ENCODE results near the gene MYO5C.
A peak's percentile ranks its signal among the peaks of the same experiment; 100 is the strongest.

Gene MYO5C

GRCh38 chr15:52324109-52324508 is 28.5 kb upstream of the MYO5C start:
- Histone ChIP-seq H3K36me3 (ENCODE audit: insufficient read depth, low read length) (peaks cover 4% of the 10 kb centered on the region; the same call in 1 of the 2 replicates), H3K9me3 (ENCODE audit: control insufficient read depth, insufficient read depth, low read length) (no peaks in the 10 kb centered on the region), H3K4me1 (ENCODE audit: insufficient read depth, low read length) (no peaks in the 10 kb centered on the region), H3K9ac (ENCODE audit: low read depth, low read length) (no peak overlapping the region)

- H3K9ac ChIP-seq (ENCODE audit: low read depth, low read length) = no peak overlapping the region
- H3K4me1 ChIP-seq (ENCODE audit: insufficient read depth, low read length) = no peaks in the 10 kb centered on the region
- H3K36me3 ChIP-seq (ENCODE audit: insufficient read depth, low read length) = peaks cover 4% of the 10 kb centered on the region; the same call in 1 of the 2 replicates
- no peaks in the 10 kb centered on the region for H3K9me3 ChIP-seq (ENCODE audit: control insufficient read depth, insufficient read depth, low read length)
Observed at GRCh38 chr15:52318729-52319500, 23.3 kb upstream of the MYO5C start.

DNA sequence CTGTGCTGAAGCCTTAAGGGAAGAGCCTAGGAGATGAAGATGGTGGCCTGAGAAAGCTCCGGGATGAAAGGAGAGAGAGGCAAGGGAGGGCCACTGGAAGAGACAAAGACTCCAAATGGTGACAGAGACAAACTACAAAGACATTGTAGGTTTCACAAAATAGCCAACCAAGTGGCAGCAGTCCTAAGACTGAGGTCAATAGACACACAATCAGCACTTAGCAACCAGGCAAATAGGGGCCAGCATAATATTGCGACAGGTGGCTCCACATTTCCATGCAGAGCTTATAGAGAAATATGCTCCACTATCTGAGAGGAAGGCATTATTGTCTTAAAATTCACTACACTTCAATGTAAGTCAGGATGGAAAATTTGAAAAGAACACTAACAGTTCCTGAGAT is 22.1 kb upstream of the MYO5C start:
- peaks cover 4% of the 10 kb centered on the region; the same call in 1 of the 2 replicates for H3K36me3 ChIP-seq (ENCODE audit: insufficient read depth, low read length)

GRCh38 chr15:52317022-52317421 is 21.4 kb upstream of the MYO5C start:
- Histone ChIP-seq H3K36me3 (ENCODE audit: insufficient read depth, low read length) (peaks cover 4% of the 10 kb centered on the region; the same call in 1 of the 2 replicates), H3K9ac (ENCODE audit: low read depth, low read length) (no peak overlapping the region), H3K9me3 (ENCODE audit: control insufficient read depth, insufficient read depth, low read length) (no peaks in the 10 kb centered on the region), H3K4me1 (ENCODE audit: insufficient read depth, low read length) (no peaks in the 10 kb centered on the region)

More for the DNA sequence above, 22.1 kb upstream of the MYO5C start:
- Histone ChIP-seq H3K9ac (ENCODE audit: low read depth, low read length) (no peak overlapping the region), H3K4me1 (ENCODE audit: insufficient read depth, low read length) (no peaks in the 10 kb centered on the region), H3K9me3 (ENCODE audit: control insufficient read depth, insufficient read depth, low read length) (no peaks in the 10 kb centered on the region)

GRCh38 chr15:52309154-52309548 is 13.5 kb upstream of the MYO5C start:
- no peak overlapping the region for H3K9ac ChIP-seq (ENCODE audit: low read depth, low read length)
- no peaks in the 10 kb centered on the region for H3K36me3 ChIP-seq (ENCODE audit: insufficient read depth, low read length)
- no peaks in the 10 kb centered on the region for H3K9me3 ChIP-seq (ENCODE audit: control insufficient read depth, insufficient read depth, low read length)
- no peaks in the 10 kb centered on the region for H3K4me1 ChIP-seq (ENCODE audit: insufficient read depth, low read length)

DNA sequence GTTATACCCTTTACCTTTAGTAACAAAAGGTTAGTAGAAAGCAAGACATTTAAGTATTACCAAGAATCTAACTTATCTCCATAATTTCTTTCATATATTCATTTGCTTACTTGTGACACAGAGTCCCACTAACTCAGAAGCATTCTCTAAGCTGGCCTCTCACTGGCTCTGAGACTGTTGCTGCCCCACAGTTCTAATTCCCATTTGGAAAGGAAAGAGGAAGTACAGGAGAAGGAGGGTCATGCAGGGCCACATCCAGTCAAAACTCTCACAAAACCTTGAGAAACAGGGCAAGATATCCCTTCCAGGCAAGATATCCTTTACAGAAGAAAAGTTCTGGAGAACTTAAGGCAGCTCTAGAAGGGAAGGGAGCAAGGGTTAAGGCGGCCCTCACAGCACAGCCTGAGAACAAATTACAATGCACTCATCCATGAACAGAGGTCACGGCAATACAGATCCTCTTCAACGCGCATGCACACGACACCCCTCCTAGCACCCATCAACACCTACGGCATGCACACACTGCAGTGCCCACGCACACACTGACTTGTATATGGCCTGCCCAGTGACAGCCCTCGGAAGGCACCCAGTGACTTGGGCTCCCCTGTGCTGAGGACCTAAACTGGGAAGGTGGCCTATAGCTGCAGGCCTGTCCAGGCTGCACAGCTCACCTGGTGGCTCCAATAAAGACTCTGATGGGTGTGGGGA is 13.0 kb upstream of the MYO5C start:
- H3K9ac ChIP-seq (ENCODE audit: low read depth, low read length) = no peak overlapping the region
- peaks cover 1% of the 10 kb centered on the region; the same call in 1 of the 2 replicates for H3K4me1 ChIP-seq (ENCODE audit: insufficient read depth, low read length)
- no peaks in the 10 kb centered on the region for H3K9me3 ChIP-seq (ENCODE audit: control insufficient read depth, insufficient read depth, low read length)
- no peaks in the 10 kb centered on the region for H3K36me3 ChIP-seq (ENCODE audit: insufficient read depth, low read length)

DNA sequence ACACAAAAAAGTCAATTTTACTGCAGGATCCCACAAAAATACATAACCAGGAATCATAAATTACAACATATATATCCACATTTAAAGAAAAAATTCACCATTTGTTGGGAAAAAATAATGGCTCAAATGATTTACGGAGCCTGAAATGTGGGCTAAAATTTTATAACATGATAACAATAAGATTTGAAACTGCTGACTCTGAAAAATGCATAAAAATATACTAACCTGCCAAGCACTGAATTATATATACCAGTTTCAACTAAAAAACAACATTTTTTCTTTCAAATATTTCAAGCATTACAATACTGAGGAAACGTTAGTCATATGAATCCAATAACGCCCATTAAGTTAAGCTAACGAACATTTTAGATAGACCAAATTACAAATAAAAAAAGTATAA is 12.2 kb upstream of the MYO5C start:
- H3K9me3 ChIP-seq (ENCODE audit: control insufficient read depth, insufficient read depth, low read length) = no peaks in the 10 kb centered on the region
- H3K9ac ChIP-seq (ENCODE audit: low read depth, low read length) = no peak overlapping the region
- peaks cover 9% of the 10 kb centered on the region for H3K4me1 ChIP-seq (ENCODE audit: insufficient read depth, low read length)
- H3K36me3 ChIP-seq (ENCODE audit: insufficient read depth, low read length) = no peaks in the 10 kb centered on the region

DNA sequence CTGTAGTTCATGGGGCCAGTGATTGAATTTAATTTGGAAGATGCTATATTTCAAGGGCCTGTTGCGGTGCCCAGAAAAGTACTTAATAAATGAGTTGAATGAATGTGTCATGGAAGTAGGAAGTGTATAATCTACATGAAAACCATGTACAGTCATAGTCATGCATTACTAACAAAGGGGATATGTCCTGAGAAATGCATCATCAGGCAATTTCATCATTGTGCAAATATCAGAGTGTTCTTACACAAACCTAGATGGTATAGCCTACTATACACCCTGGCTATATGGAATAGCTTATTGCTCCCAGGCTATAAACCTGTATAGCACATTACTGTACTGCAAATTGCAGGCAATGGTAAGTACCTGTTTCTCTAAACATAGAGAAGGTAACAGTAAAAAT is 10.7 kb upstream of the MYO5C start:
- Histone ChIP-seq H3K36me3 (ENCODE audit: insufficient read depth, low read length) (no peaks in the 10 kb centered on the region), H3K9ac (ENCODE audit: low read depth, low read length) (no peak overlapping the region), H3K4me1 (ENCODE audit: insufficient read depth, low read length) (peaks cover 12% of the 10 kb centered on the region), H3K9me3 (ENCODE audit: control insufficient read depth, insufficient read depth, low read length) (no peaks in the 10 kb centered on the region)

DNA sequence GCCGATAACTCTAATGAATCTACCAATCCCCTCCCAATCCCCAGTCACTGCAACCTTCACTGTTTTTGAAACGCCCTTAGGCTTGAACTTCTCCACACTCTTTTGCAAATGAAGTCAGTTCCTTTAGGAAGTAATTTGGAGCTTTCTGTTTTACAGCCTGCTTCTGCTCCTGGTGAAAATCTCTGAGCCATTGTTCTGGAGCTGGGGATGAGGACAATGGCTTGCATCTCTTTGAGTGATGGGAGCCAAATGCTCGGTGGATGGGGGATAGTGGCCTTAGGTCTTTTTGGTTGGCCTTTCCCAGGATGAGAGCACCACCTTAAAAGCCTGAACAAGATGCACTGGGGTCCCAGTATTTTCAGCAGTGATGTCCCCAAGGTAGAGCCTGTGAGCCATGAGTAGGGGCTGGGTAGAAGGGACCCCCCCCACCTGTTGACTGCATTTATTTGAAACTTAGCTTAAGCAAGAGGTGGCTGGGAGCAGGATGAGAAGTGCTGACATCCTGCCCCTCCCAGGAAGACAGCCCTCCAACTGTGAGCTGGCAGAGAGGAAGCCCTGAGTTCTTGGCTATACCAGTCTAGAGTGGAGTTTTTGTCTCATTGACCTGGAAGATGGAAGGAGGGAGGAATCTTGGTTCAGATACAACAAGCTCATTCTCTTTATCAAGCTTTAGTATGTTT is 7.6 kb upstream of the MYO5C start:
- H3K9ac ChIP-seq (ENCODE audit: low read depth, low read length) = no peak overlapping the region
- H3K4me1 ChIP-seq (ENCODE audit: insufficient read depth, low read length) = peaks cover 12% of the 10 kb centered on the region
- H3K36me3 ChIP-seq (ENCODE audit: insufficient read depth, low read length) = no peaks in the 10 kb centered on the region
- H3K9me3 ChIP-seq (ENCODE audit: control insufficient read depth, insufficient read depth, low read length) = no peaks in the 10 kb centered on the region; the same call in 1 of the 2 replicates

GRCh38 chr15:52301265-52301847 is 5.8 kb upstream of the MYO5C start:
- no peaks in the 10 kb centered on the region; the same call in 1 of the 2 replicates for H3K9me3 ChIP-seq (ENCODE audit: control insufficient read depth, insufficient read depth, low read length)
- H3K4me1 ChIP-seq (ENCODE audit: insufficient read depth, low read length) = peaks cover 12% of the 10 kb centered on the region
- H3K9ac ChIP-seq (ENCODE audit: low read depth, low read length) = no peak overlapping the region
- no peaks in the 10 kb centered on the region for H3K36me3 ChIP-seq (ENCODE audit: insufficient read depth, low read length)

GRCh38 chr15:52294881-52295420 is 653 bp downstream of the MYO5C start:
- H3K9ac ChIP-seq (ENCODE audit: low read depth, low read length) = peak overlapping the region; percentile 82
- H3K36me3 ChIP-seq (ENCODE audit: insufficient read depth, low read length) = no peaks in the 10 kb centered on the region

GRCh38 chr15:52292780-52293392 is 2.7 kb downstream of the MYO5C start:
- Histone ChIP-seq H3K9me3 (ENCODE audit: control insufficient read depth, insufficient read depth, low read length) (no peaks in the 10 kb centered on the region), H3K36me3 (ENCODE audit: insufficient read depth, low read length) (no peaks in the 10 kb centered on the region), H3K9ac (ENCODE audit: low read depth, low read length) (no peak overlapping the region), H3K4me1 (ENCODE audit: insufficient read depth, low read length) (peaks cover 16% of the 10 kb centered on the region; the same call in 1 of the 2 replicates)

More at GRCh38 chr15:52294881-52295420, 653 bp downstream of the MYO5C start:
- Histone ChIP-seq H3K4me1 (ENCODE audit: insufficient read depth, low read length) (0 out of 2 replicates have a peak, but pooled peaks cover under 1% of the 10 kb centered on the region), H3K9me3 (ENCODE audit: control insufficient read depth, insufficient read depth, low read length) (no peaks in the 10 kb centered on the region; the same call in 1 of the 2 replicates)

DNA sequence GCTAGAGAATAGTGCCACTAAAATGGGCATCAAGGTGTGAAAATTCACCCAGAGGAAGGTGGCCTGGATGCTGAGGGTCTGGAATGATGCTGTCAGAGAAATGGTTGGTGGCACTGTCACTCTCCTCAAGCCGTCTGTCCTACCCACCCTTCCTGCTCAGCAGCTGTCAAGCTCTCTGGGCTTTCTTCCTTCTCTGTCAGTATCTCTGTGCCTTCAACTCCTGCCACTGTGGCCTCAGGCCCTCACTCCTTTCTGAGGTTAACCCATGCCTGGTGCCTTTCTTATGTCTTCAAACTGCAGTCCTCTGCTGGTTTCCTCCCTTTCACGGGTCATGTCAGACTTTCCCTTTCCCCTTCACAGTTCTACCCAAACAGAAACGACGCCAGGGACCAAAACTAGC is 4.4 kb downstream of the MYO5C start:
- Histone ChIP-seq H3K9ac (ENCODE audit: low read depth, low read length) (no peak overlapping the region), H3K36me3 (ENCODE audit: insufficient read depth, low read length) (no peaks in the 10 kb centered on the region), H3K9me3 (ENCODE audit: control insufficient read depth, insufficient read depth, low read length) (peaks cover 3% of the 10 kb centered on the region; the same call in 1 of the 2 replicates), H3K4me1 (ENCODE audit: insufficient read depth, low read length) (peaks cover 16% of the 10 kb centered on the region; the same call in 1 of the 2 replicates)
